ENCODE measurements around the gene WASHC4.

Gene WASHC4

GRCh38 chr12:105107494-105108371 is at the start of gene WASHC4:
Gene WASHC4, plus strand, starts transcription at chr12:105107731. Its CDS starts 70 bp downstream, at chr12:105107801.
- peak within 1 kb of the TSS; percentile 85 for H3K4me3 ChIP-seq (ENCODE audit: low read length)
- DNase-seq (ENCODE audit: low read depth, low spot score): no peak
- WGBS (ENCODE audit: insufficient coverage, insufficient read length): no CpG with 5 or more reads among the region's 85 CpGs

GRCh38 chr12:105060715-105061378 is 46.7 kb upstream of the WASHC4 start:
- no peak overlapping the region for H3K27ac ChIP-seq (ENCODE audit: low read length)
- DNase-seq (ENCODE audit: low read depth, low spot score): no peak
- no peaks in the 10 kb centered on the region for H3K27me3 ChIP-seq (ENCODE audit: control insufficient read depth, insufficient read depth, low read length)
- no peak overlapping the region for H3K4me3 ChIP-seq (ENCODE audit: low read length)
- WGBS (ENCODE audit: insufficient coverage, insufficient read length): no CpG with 5 or more reads among the region's 11 CpGs
- no peaks in the 10 kb centered on the region for H3K4me1 ChIP-seq (ENCODE audit: control insufficient read depth, insufficient read depth, low read length)
- H3K9me3 ChIP-seq (ENCODE audit: control insufficient read depth, insufficient read depth, low read length): no peaks in the 10 kb centered on the region
- H3K36me3 ChIP-seq (ENCODE audit: control insufficient read depth, insufficient read depth, low read length): no peaks in the 10 kb centered on the region

More at GRCh38 chr12:105107494-105108371, at the start of gene WASHC4:
- H3K9me3 ChIP-seq (ENCODE audit: control insufficient read depth, insufficient read depth, low read length): no peaks in the 10 kb centered on the region
- H3K27ac ChIP-seq (ENCODE audit: low read length): no peak within 1 kb of the TSS
- no peaks in the 10 kb centered on the region for H3K27me3 ChIP-seq (ENCODE audit: control insufficient read depth, insufficient read depth, low read length)
- H3K36me3 ChIP-seq (ENCODE audit: control insufficient read depth, insufficient read depth, low read length): peaks cover 2% of the 10 kb centered on the region; the same call in 1 of the 2 replicates
- no peaks in the 10 kb centered on the region for H3K4me1 ChIP-seq (ENCODE audit: control insufficient read depth, insufficient read depth, low read length)

- H3K36me3 ChIP-seq (ENCODE audit: control insufficient read depth, insufficient read depth, low read length): no peaks in the 10 kb centered on the region
- no peaks in the 10 kb centered on the region for H3K27me3 ChIP-seq (ENCODE audit: control insufficient read depth, insufficient read depth, low read length)
- H3K4me1 ChIP-seq (ENCODE audit: control insufficient read depth, insufficient read depth, low read length): no peaks in the 10 kb centered on the region
- H3K4me3 ChIP-seq (ENCODE audit: low read length): no peak overlapping the region
- H3K27ac ChIP-seq (ENCODE audit: low read length): no peak overlapping the region
- no peak for DNase-seq (ENCODE audit: low read depth, low spot score)
- no CpG with 5 or more reads among the region's 7 CpGs for WGBS (ENCODE audit: insufficient coverage, insufficient read length)
- H3K9me3 ChIP-seq (ENCODE audit: control insufficient read depth, insufficient read depth, low read length): no peaks in the 10 kb centered on the region
These were observed 42.9 kb upstream of the WASHC4 start for GRCh38 chr12:105064564-105065178.

GRCh38 chr12:105067511-105068031 is 40.0 kb upstream of the WASHC4 start:
- Histone ChIP-seq H3K27me3 (ENCODE audit: control insufficient read depth, insufficient read depth, low read length) (no peaks in the 10 kb centered on the region), H3K4me1 (ENCODE audit: control insufficient read depth, insufficient read depth, low read length) (no peaks in the 10 kb centered on the region), H3K9me3 (ENCODE audit: control insufficient read depth, insufficient read depth, low read length) (no peaks in the 10 kb centered on the region), H3K4me3 (ENCODE audit: low read length) (no peak overlapping the region), H3K36me3 (ENCODE audit: control insufficient read depth, insufficient read depth, low read length) (no peaks in the 10 kb centered on the region), H3K27ac (ENCODE audit: low read length) (no peak overlapping the region)
- DNase-seq (ENCODE audit: low read depth, low spot score): no peak
- no CpG with 5 or more reads among the region's 6 CpGs for whole genome bisulfite sequencing (ENCODE audit: insufficient coverage, insufficient read length)

GRCh38 chr12:105069936-105070702 is 37.4 kb upstream of the WASHC4 start:
- H3K27ac ChIP-seq (ENCODE audit: low read length): no peak overlapping the region
- no CpG with 5 or more reads among the region's 4 CpGs for WGBS (ENCODE audit: insufficient coverage, insufficient read length)
- H3K9me3 ChIP-seq (ENCODE audit: control insufficient read depth, insufficient read depth, low read length): no peaks in the 10 kb centered on the region
- no peaks in the 10 kb centered on the region for H3K27me3 ChIP-seq (ENCODE audit: control insufficient read depth, insufficient read depth, low read length)
- no peaks in the 10 kb centered on the region for H3K4me1 ChIP-seq (ENCODE audit: control insufficient read depth, insufficient read depth, low read length)
- no peak overlapping the region for H3K4me3 ChIP-seq (ENCODE audit: low read length)
- H3K36me3 ChIP-seq (ENCODE audit: control insufficient read depth, insufficient read depth, low read length): no peaks in the 10 kb centered on the region
- no peak for DNase-seq (ENCODE audit: low read depth, low spot score)

GRCh38 chr12:105071981-105072380 is 35.5 kb upstream of the WASHC4 start:
- DNase-seq (ENCODE audit: low read depth, low spot score): no peak
- WGBS (ENCODE audit: insufficient coverage, insufficient read length): no CpG with 5 or more reads among the region's 3 CpGs
- Histone ChIP-seq H3K27me3 (ENCODE audit: control insufficient read depth, insufficient read depth, low read length) (no peaks in the 10 kb centered on the region), H3K36me3 (ENCODE audit: control insufficient read depth, insufficient read depth, low read length) (no peaks in the 10 kb centered on the region), H3K4me3 (ENCODE audit: low read length) (no peak overlapping the region), H3K27ac (ENCODE audit: low read length) (no peak overlapping the region), H3K9me3 (ENCODE audit: control insufficient read depth, insufficient read depth, low read length) (no peaks in the 10 kb centered on the region), H3K4me1 (ENCODE audit: control insufficient read depth, insufficient read depth, low read length) (no peaks in the 10 kb centered on the region)

- Histone ChIP-seq H3K4me1 (ENCODE audit: control insufficient read depth, insufficient read depth, low read length) (no peaks in the 10 kb centered on the region), H3K4me3 (ENCODE audit: low read length) (no peak overlapping the region), H3K36me3 (ENCODE audit: control insufficient read depth, insufficient read depth, low read length) (no peaks in the 10 kb centered on the region), H3K27me3 (ENCODE audit: control insufficient read depth, insufficient read depth, low read length) (no peaks in the 10 kb centered on the region), H3K27ac (ENCODE audit: low read length) (no peak overlapping the region), H3K9me3 (ENCODE audit: control insufficient read depth, insufficient read depth, low read length) (no peaks in the 10 kb centered on the region)
- no peak for DNase-seq (ENCODE audit: low read depth, low spot score)
- no CpG with 5 or more reads among the region's 6 CpGs for WGBS (ENCODE audit: insufficient coverage, insufficient read length)
These were observed 34.5 kb upstream of the WASHC4 start for GRCh38 chr12:105072888-105073488.

GRCh38 chr12:105076098-105076497 is 31.4 kb upstream of the WASHC4 start:
- Histone ChIP-seq H3K4me3 (ENCODE audit: low read length) (no peak overlapping the region), H3K36me3 (ENCODE audit: control insufficient read depth, insufficient read depth, low read length) (no peaks in the 10 kb centered on the region), H3K9me3 (ENCODE audit: control insufficient read depth, insufficient read depth, low read length) (no peaks in the 10 kb centered on the region), H3K27ac (ENCODE audit: low read length) (no peak overlapping the region), H3K27me3 (ENCODE audit: control insufficient read depth, insufficient read depth, low read length) (no peaks in the 10 kb centered on the region), H3K4me1 (ENCODE audit: control insufficient read depth, insufficient read depth, low read length) (no peaks in the 10 kb centered on the region)
- no peak for DNase-seq (ENCODE audit: low read depth, low spot score)
- no CpG with 5 or more reads among the region's 1 CpG for WGBS (ENCODE audit: insufficient coverage, insufficient read length)

- no peak for DNase-seq (ENCODE audit: low read depth, low spot score)
- H3K4me1 ChIP-seq (ENCODE audit: control insufficient read depth, insufficient read depth, low read length): no peaks in the 10 kb centered on the region
- WGBS (ENCODE audit: insufficient coverage, insufficient read length): no CpG with 5 or more reads among the region's 3 CpGs
These were observed 30.6 kb upstream of the WASHC4 start for GRCh38 chr12:105076913-105077312.

More at GRCh38 chr12:105076913-105077312, 30.6 kb upstream of the WASHC4 start:
- H3K9me3 ChIP-seq (ENCODE audit: control insufficient read depth, insufficient read depth, low read length): no peaks in the 10 kb centered on the region
- no peaks in the 10 kb centered on the region for H3K36me3 ChIP-seq (ENCODE audit: control insufficient read depth, insufficient read depth, low read length)
- H3K27ac ChIP-seq (ENCODE audit: low read length): no peak overlapping the region
- H3K4me3 ChIP-seq (ENCODE audit: low read length): no peak overlapping the region
- no peaks in the 10 kb centered on the region for H3K27me3 ChIP-seq (ENCODE audit: control insufficient read depth, insufficient read depth, low read length)
